ENCODE results near the gene S100A1.

DNA sequence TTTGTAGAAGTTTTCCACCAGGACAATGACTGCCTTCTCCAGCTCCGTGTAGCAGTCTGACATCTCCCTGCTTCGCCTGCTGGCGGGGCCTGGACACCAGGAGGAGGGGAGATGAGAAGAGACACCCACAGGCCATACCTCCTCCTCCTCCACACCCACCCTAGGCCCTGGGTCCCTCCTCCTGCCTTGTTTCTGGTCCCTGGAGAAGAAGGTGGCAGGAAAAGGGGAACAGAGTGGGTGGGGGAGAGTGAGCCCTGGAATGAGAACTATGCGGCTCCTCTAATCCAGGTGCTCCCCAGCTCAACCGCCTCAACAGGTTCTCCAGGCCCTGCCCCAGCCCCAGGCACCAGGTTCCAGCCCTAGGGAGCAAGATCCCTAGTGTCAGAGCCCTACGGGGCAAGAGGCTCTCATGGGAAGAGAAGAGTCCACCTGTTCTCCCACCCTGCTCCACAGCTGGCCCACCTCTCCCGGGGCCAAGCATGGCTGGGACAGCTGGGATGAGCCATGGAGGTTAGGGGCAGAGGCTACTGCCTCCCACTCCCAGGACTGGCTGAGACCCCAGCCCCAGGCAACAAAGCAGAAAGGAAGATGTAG is 20.0 kb upstream of the S100A1 start:
- TF ChIP-seq RAD21 (IDR thresholded peaks at IDR 0.05; ENCODE audit: low read length) (no peak), PBX3 (IDR thresholded peaks at IDR 0.05) (no peak), RCOR1 (IDR thresholded peaks at IDR 0.05; ENCODE audit: low read length) (no peak), NFIC (IDR thresholded peaks at IDR 0.05; ENCODE audit: borderline replicate concordance) (no peak)
- TF ChIP-seq, protein P1, sequence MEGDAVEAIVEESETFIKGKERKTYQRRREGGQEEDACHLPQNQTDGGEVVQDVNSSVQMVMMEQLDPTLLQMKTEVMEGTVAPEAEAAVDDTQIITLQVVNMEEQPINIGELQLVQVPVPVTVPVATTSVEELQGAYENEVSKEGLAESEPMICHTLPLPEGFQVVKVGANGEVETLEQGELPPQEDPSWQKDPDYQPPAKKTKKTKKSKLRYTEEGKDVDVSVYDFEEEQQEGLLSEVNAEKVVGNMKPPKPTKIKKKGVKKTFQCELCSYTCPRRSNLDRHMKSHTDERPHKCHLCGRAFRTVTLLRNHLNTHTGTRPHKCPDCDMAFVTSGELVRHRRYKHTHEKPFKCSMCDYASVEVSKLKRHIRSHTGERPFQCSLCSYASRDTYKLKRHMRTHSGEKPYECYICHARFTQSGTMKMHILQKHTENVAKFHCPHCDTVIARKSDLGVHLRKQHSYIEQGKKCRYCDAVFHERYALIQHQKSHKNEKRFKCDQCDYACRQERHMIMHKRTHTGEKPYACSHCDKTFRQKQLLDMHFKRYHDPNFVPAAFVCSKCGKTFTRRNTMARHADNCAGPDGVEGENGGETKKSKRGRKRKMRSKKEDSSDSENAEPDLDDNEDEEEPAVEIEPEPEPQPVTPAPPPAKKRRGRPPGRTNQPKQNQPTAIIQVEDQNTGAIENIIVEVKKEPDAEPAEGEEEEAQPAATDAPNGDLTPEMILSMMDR (IDR thresholded peaks at IDR 0.05) = no peak
